GM21447 (cell line): Measurements from ENCODE around the gene TMEM271.

Experiments used
- ATAC-seq: cut with Tn5 transposase; IDR thresholded peaks from one replicate; pipeline ENCODE4 v1.9.1; 2021; ENCODE audit not compliant: unreplicated experiment

Gene TMEM271, protein sequence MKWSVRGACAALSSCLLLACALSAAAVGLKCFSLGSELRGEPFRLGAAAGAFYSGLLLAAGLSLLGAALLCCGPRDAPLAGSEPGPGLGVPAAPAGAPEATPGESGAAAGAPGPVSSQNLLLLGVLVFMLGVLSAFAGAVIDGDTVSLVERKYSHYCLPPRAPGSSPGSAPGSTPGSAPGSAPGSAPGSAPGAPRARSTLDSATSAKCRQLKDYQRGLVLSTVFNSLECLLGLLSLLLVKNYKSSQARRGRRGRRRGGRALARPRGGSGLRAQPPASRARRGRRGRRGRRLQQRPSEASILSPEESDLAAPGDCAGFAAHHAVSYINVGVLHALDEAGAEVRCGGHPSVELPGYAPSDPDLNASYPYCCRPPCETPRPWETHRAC

DNA sequence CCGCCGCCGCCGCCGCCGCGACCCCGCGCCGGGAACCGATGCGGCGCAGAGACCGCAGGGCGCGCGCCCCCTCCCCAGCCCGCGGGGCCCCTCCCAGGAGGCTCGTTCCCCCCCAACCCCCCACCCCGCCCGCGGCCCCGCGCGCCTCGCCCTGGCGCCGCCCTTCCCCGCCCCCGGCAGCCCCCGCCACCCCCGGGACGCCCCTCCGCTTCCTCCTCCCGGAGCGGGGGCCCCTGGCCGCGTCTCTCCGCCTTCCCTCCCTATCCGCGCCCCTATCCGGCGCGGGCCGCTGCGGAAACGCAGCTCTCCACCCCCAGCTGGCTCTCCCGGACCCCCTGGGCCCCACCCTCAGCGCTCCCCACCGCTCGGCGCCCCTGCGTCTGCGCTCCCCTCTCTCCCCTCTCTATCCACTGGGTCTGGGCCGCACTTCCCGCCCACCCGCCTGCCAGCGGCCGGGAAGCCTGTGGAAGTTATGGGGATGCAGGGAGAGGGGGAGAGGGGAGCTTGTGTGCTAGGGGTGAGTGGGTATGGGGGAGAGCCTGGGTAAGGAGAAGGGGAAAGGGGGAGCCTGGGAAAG lies at the start of gene TMEM271:
TSS of gene TMEM271 (minus strand) at position 51 of the 577 bp plus-strand sequence. CDS start 233 bp downstream, outside the sequence.
- no peak for ATAC-seq

- ATAC-seq: no peak
Measured at GRCh38 chr4:625631-626161, 49.6 kb upstream of the TMEM271 start.

DNA sequence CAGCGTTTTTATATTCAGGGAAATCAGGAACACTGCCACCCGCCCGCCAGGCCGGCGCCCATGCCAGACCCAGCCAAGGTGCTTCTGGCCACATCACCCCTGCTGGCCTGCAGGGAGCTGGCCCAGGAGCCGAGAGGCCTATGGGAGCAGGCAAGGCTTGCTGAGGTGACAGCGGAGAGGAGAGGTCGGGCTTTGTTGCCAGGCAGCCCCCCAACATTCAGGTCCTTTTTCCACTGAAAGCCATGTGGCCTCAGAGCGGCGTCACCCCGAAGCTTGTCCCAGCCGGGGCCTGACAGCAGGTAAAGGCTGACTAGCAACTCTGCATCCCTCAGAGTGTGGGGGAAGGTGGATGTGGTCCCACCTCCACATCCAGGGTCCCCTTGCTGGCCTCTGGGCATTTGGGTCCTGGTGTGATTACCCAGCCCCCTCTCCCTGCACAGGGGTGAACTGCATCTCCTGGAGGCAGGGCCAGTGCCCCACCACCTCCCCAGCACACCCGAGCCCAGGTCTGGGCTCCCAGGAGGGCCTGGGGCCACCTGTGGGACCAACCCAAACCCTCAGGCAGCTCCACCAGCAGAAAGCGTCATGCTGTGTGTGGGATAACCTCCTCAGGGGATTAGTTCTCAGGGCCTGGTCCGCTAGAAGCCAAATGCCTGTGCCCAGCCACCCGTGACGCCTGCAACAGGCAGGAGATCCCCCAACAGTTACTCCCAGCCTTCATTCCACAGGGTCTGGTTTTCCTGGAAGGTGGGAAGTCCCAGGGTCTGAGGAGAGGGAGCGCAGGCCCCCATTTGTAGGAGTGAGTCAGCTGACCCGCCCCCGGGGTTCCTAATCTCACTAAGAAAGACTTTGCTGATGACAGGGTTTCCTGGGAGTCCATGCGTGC lies 48.9 kb upstream of the TMEM271 start, which contains the start of gene PDE6B:
TSS of gene PDE6B (plus strand) at position 869 of the 886 bp plus-strand sequence. CDS start 54 bp downstream, outside the sequence.
- no peak for ATAC-seq

- no peak for ATAC-seq
Measured at GRCh38 chr4:623914-624566, 47.9 kb upstream of the TMEM271 start.

- no peak for ATAC-seq
Measured at GRCh38 chr4:622996-623913, 47.2 kb upstream of the TMEM271 start.

DNA sequence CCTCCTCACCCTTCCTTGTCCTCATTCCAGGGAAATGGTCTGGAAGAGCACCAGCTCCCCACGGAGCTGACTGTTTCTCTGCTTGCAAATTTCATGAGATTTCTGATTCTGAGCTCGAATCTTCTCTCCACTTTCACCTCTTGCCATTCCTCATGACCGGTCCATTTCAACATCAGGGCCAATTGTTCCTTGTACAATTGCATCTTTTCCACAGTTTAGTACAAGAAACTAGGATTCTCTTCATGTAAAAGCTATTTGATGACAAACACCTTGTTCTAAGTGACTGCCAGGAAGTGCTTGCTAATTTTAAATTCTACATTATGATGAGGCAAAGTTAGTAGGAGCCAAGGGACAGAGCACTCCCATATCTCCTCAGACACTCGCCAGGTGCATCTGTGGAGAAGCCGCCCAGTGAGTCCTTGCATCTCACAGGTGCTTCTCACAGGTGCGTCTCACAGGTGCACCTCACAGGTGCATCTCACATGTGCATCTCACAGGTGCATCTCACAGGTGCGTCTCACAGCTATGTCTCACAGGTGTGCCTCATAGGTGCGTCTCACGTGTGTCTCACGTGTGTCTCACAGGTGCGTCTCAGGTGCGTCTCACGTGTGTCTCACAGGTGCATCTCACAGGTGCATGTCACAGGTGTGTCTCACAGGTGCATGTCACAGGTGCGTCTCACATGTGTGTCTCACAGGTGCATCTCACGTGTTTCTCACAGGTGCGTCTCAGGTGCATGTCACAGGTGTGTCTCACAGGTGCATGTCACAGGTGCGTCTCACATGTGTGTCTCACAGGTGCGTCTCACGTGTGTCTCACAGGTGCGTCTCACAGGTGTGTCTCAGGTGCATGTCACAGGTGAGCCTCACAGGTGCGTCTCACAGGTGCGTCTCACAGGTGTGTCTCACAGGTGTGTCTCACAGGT lies 46.2 kb upstream of the TMEM271 start:
- ATAC-seq: no peak

DNA sequence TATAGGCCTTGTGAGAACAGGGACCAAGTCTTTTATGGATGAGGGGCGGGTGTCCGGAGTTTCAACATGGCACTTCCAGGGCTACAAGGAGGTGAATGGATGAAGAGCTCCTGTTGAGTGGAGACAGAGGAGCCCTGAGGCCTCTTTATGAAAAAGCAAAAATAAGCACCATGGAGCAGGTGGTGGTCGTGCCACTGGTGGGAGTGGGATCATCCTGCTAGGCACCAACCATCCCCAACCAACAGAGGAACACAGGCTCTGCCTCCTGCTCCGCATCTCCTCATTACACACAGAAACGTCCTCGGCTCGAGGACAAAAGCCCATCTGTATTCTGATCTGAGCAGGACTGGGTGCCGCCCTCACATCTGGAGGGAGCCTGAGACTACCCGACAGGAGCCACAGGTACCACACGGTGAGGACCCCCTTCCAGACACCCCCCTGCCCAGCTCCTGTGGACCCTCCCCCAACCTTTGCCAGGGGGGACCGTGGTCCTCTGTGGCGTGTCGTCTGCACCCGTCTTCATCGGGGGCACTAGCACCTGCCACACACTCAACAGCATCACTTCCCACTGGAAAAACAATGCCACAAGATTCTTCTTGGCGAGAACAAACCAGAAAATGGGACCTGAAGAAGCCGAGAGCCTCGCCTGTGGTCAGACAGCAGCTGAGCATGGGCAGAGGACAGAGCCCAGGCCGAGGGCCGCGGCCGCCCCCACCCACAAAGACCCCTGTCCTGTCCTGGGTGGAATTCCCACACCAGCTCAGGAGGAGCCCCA lies 45.4 kb upstream of the TMEM271 start:
- no peak for ATAC-seq

- ATAC-seq: no peak
Measured at GRCh38 chr4:620851-621261, 44.8 kb upstream of the TMEM271 start.

GRCh38 chr4:620201-620600 lies 44.1 kb upstream of the TMEM271 start:
- no peak for ATAC-seq

- ATAC-seq: no peak
Measured at GRCh38 chr4:617644-618641, 41.8 kb upstream of the TMEM271 start.

- no peak for ATAC-seq
Measured at GRCh38 chr4:616911-617643, 41.0 kb upstream of the TMEM271 start.

- ATAC-seq: no peak
Measured at GRCh38 chr4:616091-616490, 40.0 kb upstream of the TMEM271 start.

DNA sequence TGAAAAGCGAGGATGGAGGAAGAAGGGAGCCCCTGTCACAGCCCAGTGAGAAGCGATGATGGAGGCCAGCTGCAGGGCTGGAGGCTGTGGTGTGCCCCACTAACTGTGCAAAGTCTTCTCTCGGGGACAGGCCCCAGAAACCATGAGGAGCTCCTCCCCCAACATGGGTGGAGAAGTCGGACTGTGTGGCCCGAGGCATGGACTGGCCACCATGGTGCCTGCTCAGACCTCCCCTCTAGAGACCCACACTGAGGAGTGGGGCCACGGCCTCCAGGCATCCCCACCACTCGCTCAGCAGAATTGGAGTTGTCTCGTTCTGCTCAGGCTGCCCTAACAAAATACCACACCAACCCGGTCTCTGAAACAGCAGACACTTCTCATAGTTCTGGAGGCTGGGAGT lies 37.0 kb upstream of the TMEM271 start:
- ATAC-seq: no peak

DNA sequence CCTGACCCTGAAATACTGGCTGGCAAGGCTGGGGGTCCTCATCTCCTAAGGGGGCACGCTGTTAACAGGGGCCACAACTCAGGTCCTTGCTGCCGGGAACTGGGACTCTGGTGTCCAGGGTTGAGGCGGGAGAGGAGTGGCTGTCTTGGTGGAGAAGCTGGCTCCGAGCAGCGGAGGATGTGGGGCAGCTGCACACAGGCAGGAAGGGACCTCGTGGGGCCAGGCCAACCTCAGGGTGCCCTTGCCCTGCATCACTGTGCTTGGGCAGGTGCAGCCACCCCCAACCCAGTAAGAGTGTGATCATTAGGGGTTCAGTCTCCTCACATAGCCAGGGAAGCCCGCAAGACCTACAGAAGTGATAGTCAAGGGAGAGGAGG lies 36.6 kb upstream of the TMEM271 start:
- no peak for ATAC-seq

DNA sequence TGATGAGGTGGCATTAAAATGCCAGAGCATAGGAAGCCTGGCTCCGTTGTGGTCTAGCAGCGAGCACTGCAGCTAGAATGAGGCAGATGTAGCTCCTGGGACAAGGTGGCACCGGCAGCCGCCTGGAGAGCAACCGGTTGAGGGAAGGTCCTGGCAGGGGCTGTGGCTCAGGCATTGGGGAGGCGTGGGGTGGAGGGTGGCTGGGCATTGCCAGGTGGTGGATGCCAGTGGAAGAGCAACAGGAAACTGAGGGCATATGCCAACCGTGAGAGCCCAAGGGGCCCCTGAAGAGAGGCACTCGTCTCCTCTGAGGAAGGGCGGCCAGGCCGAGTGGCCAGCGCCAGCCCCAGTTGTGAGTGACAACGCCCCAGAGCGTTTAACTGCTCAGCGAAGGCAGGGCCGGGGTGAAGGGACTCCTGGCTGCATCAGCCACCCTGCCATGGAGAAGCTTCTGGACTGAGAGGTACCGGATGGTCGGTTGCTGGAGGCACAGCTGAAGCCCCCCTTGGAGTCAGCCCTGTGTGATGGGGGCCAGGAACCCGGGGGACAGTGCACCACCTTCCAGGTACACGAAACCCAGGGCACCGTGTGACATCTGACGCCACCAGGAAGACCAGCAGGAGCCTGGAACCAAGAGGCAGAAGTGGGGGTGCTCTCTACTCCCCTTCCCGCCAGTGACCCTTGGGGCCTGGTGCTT lies 36.1 kb upstream of the TMEM271 start:
- no peak for ATAC-seq
